Activated CD8-positive, alpha-beta T cell treated with anti-CD3 and anti-CD28 coated beads for 36 hours (primary cell): ENCODE measurements around the gene B4GALNT4. TPM values are rescaled to one million over a fixed set of nuclear protein-coding genes. Genes with fewer than 3 reads are reported as not detected.
"Not testable (repeated sequence)": the region's sequence is repeated elsewhere in the genome, so short reads cannot be mapped to it uniquely, and the experiment has no call there.

Experiments used
- ATAC-seq: fragments of 200-7000 bp; cut with Tn5 transposase; one replicate; pipeline ENCODE4 v1.10.0; 2021; ENCODE audit warnings: mild to moderate bottlenecking, moderate library complexity
- CTCF ChIA-PET: fragments of 350-600 bp; sonication (Branson Sonifier 250); formaldehyde crosslinking; loops from one replicate; lab custom pipeline; 2021; ENCODE audit warnings: antibody characterized with exemption; lab: Charles Lee
- POLR2A ChIA-PET: fragments of 350-600 bp; sonication (Branson Sonifier 250); formaldehyde crosslinking; loops from one replicate; lab custom pipeline; 2021; ENCODE audit warnings: antibody characterized with exemption; lab: Charles Lee
- DNase-seq: peaks from one replicate; pipeline ENCODE4 v3.0.0-alpha.2; 2020
- H3K27ac Mint-ChIP-seq: one replicate; pipeline ENCODE4 v1.8.0; 2021; ENCODE audit warnings: mild to moderate bottlenecking, mixed read lengths
- H3K27me3 Mint-ChIP-seq: one replicate; pipeline ENCODE4 v1.8.0; 2021; ENCODE audit warnings: mixed read lengths
- H3K36me3 Mint-ChIP-seq: one replicate; pipeline ENCODE4 v1.8.0; 2021; ENCODE audit warnings: low read depth, mixed read lengths
- H3K4me1 Mint-ChIP-seq: one replicate; pipeline ENCODE4 v1.8.0; 2021; ENCODE audit warnings: low read depth, mixed read lengths
- H3K4me3 Mint-ChIP-seq: one replicate; pipeline ENCODE4 v1.8.0; 2021; ENCODE audit warnings: mild to moderate bottlenecking, moderate library complexity, mixed read lengths
- H3K9me3 Mint-ChIP-seq: one replicate; pipeline ENCODE4 v1.8.0; 2021; ENCODE audit warnings: mixed read lengths
- CTCF ChIP-seq: fragments of 200-600 bp; IDR thresholded peaks from one replicate; pipeline ENCODE4 v1.8.0; 2022; ENCODE audit warnings: antibody characterized with exemption, mild to moderate bottlenecking
- intact Hi-C: fragments of 100-400 bp; cut with micrococcal nuclease; formaldehyde crosslinking; loops from one replicate; pipeline ENCODE4 v1.10.0; 2022
- total RNA-seq, 2 experiments: library from RNA; stranded (reverse); gene quantifications; one replicate each; pipeline ENCODE4 v1.2.3, GENCODE V29; 2021

Gene B4GALNT4
- total RNA-seq, 2 experiments from 2014 or later = 1.5 to 3.4 TPM

GRCh38 chr11:384511-384910, 15.2 kb downstream of the B4GALNT4 start:
- intact Hi-C loops = no loop called here
- Mint-ChIP-seq H3K36me3 (no peaks in the 10 kb centered on the region), H3K4me3 (no peak overlapping the region), H3K9me3 (peaks cover 8% of the 10 kb centered on the region), H3K27ac (no peak overlapping the region), H3K27me3 (peaks cover 2% of the 10 kb centered on the region), H3K4me1 (peaks cover 5% of the 10 kb centered on the region)
- DNase-seq = no peak
- ChIA-PET POLR2A (no interaction called here), CTCF (no interaction called here)
- ATAC-seq = no peak
- TF ChIP-seq CTCF = no peak

GRCh38 chr11:385594-386351, 16.5 kb downstream of the B4GALNT4 start:
- Mint-ChIP-seq H3K27me3 (peaks cover 2% of the 10 kb centered on the region), H3K27ac (no peak overlapping the region), H3K9me3 (peaks cover 8% of the 10 kb centered on the region), H3K4me1 (peaks cover 5% of the 10 kb centered on the region), H3K36me3 (no peaks in the 10 kb centered on the region), H3K4me3 (no peak overlapping the region)
- intact Hi-C loops = no loop called here
- TF ChIP-seq CTCF = no peak
- DNase-seq (no peak), ATAC-seq (no peak)
- ChIA-PET POLR2A (no interaction called here), CTCF (interaction anchor here (1.3 kb wide), 1 partner anchor 19 kb away, joined by 3 read pairs; no protein-coding TSS in a partner anchor)

GRCh38 chr11:386483-386882, 17.2 kb downstream of the B4GALNT4 start:
- Mint-ChIP-seq H3K36me3 (no peaks in the 10 kb centered on the region), H3K4me3 (no peak overlapping the region), H3K9me3 (peaks cover 8% of the 10 kb centered on the region), H3K27ac (no peak overlapping the region), H3K4me1 (peaks cover 5% of the 10 kb centered on the region), H3K27me3 (peaks cover 2% of the 10 kb centered on the region)
- ATAC-seq = no peak
- CTCF ChIA-PET = interaction anchor here (1.3 kb wide), 1 partner anchor 20 kb away, joined by 3 read pairs; no protein-coding TSS in a partner anchor
- DNase-seq = no peak
- POLR2A ChIA-PET = interaction anchor here (0.9 kb wide), 1 partner anchor 30 kb away, joined by 3 read pairs; no protein-coding TSS in a partner anchor
- intact Hi-C loops = no loop called here
- no peak for TF ChIP-seq CTCF

GRCh38 chr11:387193-387793, 18.0 kb downstream of the B4GALNT4 start:
- ATAC-seq (no peak), DNase-seq (no peak)
- ChIA-PET POLR2A (interaction anchor here (0.9 kb wide), 1 partner anchor 29 kb away, joined by 3 read pairs; no protein-coding TSS in a partner anchor), CTCF (interaction anchor here (0.9 to 1.1 kb wide), 2 partner anchors 9 to 24 kb away, joined by 3 to 4 read pairs; no protein-coding TSS in a partner anchor)
- Mint-ChIP-seq H3K9me3 (peaks cover 8% of the 10 kb centered on the region), H3K4me3 (no peak overlapping the region), H3K36me3 (no peaks in the 10 kb centered on the region), H3K27me3 (no peaks in the 10 kb centered on the region), H3K27ac (no peak overlapping the region), H3K4me1 (peaks cover 2% of the 10 kb centered on the region)
- no peak for TF ChIP-seq CTCF
- intact Hi-C loops = no loop called here

GRCh38 chr11:389369-389768, 20.1 kb downstream of the B4GALNT4 start:
- H3K27ac Mint-ChIP-seq, ATAC-seq, POLR2A ChIA-PET, H3K27me3 Mint-ChIP-seq, H3K9me3 Mint-ChIP-seq, H3K36me3 Mint-ChIP-seq, H3K4me1 Mint-ChIP-seq, intact Hi-C loops, CTCF ChIA-PET, H3K4me3 Mint-ChIP-seq, DNase-seq: not testable (repeated sequence)
